ENCODE results near the gene SNRK.

Gene SNRK

GRCh38 chr3:43400167-43400566 is 113.8 kb downstream of the SNRK start:
- H3K4me3 ChIP-seq (ENCODE audit: low read depth, low read length): no peak overlapping the region
- no peaks in the 10 kb centered on the region for H3K9me3 ChIP-seq
- no peaks in the 10 kb centered on the region for H3K4me1 ChIP-seq
- no peaks in the 10 kb centered on the region for H3K27me3 ChIP-seq
- DNase-seq: no peak
- no peaks in the 10 kb centered on the region for H3K36me3 ChIP-seq
- TF ChIP-seq CTCF (IDR thresholded peaks at IDR 0.05; ENCODE audit: low read depth, low read length): no peak
